ENCODE measurements around the gene DUSP6. TPM values are rescaled to one million over a fixed set of nuclear protein-coding genes. Genes with fewer than 3 reads are reported as not detected.

The DUSP6 gene
- total and polyA plus RNA-seq, 2 of the 13 experiments (the other 11 are each of a cell fraction or from before 2014, with no cell fraction given), result 40.9 to 161 TPM

DNA sequence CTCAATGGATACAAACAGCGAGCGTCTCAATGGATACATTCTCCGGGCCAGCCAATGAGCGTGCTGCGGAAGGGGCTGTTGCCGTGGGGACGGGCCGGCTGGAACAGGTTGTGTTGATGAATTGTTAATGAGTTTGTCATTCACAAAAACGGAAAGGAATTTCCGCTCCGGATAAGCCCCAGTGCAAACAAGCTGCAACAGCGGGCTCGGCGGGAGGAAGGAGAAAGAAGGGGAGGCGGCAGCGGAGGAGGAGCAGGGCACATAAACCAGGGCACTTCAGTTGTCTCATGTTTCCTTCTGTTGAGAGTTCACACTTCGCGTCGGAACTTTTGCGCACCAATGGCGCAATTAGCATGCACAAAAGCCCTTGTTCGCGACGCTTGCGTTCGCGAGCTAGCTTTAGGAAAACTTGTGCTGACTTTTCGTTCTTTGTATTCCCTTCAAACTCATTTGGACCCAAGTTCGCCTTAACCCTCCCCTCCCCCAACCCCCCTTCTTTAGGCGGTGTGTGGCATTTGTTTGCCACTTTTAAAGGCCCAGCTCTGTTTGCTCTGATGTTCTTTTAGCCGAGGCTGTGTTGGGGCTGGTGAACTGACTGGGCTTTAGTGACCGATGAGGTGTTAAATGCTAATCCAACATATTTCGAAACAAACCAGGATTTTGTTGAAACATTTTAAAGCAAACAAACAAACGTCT lies at the start of gene DUSP6 (continued):
- TF ChIP-seq, protein P1, sequence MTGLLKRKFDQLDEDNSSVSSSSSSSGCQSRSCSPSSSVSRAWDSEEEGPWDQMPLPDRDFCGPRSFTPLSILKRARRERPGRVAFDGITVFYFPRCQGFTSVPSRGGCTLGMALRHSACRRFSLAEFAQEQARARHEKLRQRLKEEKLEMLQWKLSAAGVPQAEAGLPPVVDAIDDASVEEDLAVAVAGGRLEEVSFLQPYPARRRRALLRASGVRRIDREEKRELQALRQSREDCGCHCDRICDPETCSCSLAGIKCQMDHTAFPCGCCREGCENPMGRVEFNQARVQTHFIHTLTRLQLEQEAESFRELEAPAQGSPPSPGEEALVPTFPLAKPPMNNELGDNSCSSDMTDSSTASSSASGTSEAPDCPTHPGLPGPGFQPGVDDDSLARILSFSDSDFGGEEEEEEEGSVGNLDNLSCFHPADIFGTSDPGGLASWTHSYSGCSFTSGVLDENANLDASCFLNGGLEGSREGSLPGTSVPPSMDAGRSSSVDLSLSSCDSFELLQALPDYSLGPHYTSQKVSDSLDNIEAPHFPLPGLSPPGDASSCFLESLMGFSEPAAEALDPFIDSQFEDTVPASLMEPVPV (CRISPR knock-in tag; IDR thresholded peaks at IDR 0.05), result peak; percentile 21; the same call in 1 of the 2 replicates
- peak; percentile 96 for TF ChIP-seq RFX1 (IDR thresholded peaks at IDR 0.05)
- TF ChIP-seq, protein P2, sequence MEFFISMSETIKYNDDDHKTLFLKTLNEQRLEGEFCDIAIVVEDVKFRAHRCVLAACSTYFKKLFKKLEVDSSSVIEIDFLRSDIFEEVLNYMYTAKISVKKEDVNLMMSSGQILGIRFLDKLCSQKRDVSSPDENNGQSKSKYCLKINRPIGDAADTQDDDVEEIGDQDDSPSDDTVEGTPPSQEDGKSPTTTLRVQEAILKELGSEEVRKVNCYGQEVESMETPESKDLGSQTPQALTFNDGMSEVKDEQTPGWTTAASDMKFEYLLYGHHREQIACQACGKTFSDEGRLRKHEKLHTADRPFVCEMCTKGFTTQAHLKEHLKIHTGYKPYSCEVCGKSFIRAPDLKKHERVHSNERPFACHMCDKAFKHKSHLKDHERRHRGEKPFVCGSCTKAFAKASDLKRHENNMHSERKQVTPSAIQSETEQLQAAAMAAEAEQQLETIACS (CRISPR knock-in tag; IDR thresholded peaks at IDR 0.05), result no peak
- peak; percentile 91 for TF ChIP-seq CBX5 (CRISPR knock-in tag; IDR thresholded peaks at IDR 0.05; ENCODE audit: borderline replicate concordance)
- TF ChIP-seq ETV5 (CRISPR knock-in tag; IDR thresholded peaks at IDR 0.05; ENCODE audit: borderline replicate concordance), result peak; percentile 100
- TF ChIP-seq, protein P3, sequence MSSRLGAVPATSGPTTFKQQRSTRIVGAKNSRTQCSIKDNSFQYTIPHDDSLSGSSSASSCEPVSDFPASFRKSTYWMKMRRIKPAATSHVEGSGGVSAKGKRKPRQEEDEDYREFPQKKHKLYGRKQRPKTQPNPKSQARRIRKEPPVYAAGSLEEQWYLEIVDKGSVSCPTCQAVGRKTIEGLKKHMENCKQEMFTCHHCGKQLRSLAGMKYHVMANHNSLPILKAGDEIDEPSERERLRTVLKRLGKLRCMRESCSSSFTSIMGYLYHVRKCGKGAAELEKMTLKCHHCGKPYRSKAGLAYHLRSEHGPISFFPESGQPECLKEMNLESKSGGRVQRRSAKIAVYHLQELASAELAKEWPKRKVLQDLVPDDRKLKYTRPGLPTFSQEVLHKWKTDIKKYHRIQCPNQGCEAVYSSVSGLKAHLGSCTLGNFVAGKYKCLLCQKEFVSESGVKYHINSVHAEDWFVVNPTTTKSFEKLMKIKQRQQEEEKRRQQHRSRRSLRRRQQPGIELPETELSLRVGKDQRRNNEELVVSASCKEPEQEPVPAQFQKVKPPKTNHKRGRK (CRISPR knock-in tag; IDR thresholded peaks at IDR 0.05), result no peak
- no peak; the same call in 1 of the 2 replicates for TF ChIP-seq ZNF709 (CRISPR knock-in tag; IDR thresholded peaks at IDR 0.05)
- no peak for TF ChIP-seq RAD51 (IDR thresholded peaks at IDR 0.05; ENCODE audit: borderline replicate concordance)
- TF ChIP-seq, protein P4, sequence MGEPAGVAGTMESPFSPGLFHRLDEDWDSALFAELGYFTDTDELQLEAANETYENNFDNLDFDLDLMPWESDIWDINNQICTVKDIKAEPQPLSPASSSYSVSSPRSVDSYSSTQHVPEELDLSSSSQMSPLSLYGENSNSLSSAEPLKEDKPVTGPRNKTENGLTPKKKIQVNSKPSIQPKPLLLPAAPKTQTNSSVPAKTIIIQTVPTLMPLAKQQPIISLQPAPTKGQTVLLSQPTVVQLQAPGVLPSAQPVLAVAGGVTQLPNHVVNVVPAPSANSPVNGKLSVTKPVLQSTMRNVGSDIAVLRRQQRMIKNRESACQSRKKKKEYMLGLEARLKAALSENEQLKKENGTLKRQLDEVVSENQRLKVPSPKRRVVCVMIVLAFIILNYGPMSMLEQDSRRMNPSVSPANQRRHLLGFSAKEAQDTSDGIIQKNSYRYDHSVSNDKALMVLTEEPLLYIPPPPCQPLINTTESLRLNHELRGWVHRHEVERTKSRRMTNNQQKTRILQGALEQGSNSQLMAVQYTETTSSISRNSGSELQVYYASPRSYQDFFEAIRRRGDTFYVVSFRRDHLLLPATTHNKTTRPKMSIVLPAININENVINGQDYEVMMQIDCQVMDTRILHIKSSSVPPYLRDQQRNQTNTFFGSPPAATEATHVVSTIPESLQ (CRISPR knock-in tag; conservative IDR thresholded peaks at IDR 0.05), result no peak
- no peak for TF ChIP-seq ZNF44 (CRISPR knock-in tag; IDR thresholded peaks at IDR 0.05)
- TF ChIP-seq, protein P5, sequence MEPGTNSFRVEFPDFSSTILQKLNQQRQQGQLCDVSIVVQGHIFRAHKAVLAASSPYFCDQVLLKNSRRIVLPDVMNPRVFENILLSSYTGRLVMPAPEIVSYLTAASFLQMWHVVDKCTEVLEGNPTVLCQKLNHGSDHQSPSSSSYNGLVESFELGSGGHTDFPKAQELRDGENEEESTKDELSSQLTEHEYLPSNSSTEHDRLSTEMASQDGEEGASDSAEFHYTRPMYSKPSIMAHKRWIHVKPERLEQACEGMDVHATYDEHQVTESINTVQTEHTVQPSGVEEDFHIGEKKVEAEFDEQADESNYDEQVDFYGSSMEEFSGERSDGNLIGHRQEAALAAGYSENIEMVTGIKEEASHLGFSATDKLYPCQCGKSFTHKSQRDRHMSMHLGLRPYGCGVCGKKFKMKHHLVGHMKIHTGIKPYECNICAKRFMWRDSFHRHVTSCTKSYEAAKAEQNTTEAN (CRISPR knock-in tag; conservative IDR thresholded peaks at IDR 0.05), result peak; percentile 89
- peak; percentile 54 for TF ChIP-seq MAZ (IDR thresholded peaks at IDR 0.05; ENCODE audit: borderline replicate concordance, low read depth, low read length)
- peak; percentile 75 for TF ChIP-seq MAZ (CRISPR knock-in tag; IDR thresholded peaks at IDR 0.05; ENCODE audit: low read depth)
- TF ChIP-seq, protein P6, sequence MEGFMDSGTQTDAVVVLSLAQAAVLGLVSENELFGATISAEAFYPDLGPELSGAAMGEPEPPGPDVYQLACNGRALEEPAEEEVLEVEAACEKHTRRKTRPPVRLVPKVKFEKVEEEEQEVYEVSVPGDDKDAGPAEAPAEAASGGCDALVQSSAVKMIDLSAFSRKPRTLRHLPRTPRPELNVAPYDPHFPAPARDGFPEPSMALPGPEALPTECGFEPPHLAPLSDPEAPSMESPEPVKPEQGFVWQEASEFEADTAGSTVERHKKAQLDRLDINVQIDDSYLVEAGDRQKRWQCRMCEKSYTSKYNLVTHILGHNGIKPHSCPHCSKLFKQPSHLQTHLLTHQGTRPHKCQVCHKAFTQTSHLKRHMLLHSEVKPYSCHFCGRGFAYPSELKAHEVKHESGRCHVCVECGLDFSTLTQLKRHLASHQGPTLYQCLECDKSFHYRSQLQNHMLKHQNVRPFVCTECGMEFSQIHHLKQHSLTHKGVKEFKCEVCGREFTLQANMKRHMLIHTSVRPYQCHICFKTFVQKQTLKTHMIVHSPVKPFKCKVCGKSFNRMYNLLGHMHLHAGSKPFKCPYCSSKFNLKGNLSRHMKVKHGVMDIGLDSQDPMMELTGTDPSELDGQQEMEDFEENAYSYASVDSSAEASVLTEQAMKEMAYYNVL (CRISPR knock-in tag; IDR thresholded peaks at IDR 0.05; ENCODE audit: borderline replicate concordance), result peak; percentile 92
- peak; percentile 96 for TF ChIP-seq FOXO1 (CRISPR knock-in tag; IDR thresholded peaks at IDR 0.05)
- TF ChIP-seq, protein P7, sequence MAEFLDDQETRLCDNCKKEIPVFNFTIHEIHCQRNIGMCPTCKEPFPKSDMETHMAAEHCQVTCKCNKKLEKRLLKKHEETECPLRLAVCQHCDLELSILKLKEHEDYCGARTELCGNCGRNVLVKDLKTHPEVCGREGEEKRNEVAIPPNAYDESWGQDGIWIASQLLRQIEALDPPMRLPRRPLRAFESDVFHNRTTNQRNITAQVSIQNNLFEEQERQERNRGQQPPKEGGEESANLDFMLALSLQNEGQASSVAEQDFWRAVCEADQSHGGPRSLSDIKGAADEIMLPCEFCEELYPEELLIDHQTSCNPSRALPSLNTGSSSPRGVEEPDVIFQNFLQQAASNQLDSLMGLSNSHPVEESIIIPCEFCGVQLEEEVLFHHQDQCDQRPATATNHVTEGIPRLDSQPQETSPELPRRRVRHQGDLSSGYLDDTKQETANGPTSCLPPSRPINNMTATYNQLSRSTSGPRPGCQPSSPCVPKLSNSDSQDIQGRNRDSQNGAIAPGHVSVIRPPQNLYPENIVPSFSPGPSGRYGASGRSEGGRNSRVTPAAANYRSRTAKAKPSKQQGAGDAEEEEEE (CRISPR knock-in tag; IDR thresholded peaks at IDR 0.05; ENCODE audit: borderline replicate concordance), result no peak
- TF ChIP-seq SP2 (CRISPR knock-in tag; IDR thresholded peaks at IDR 0.05), result peak; percentile 66
